GM21576 (cell line): ENCODE results near the gene GALNT15.

ENCODE experiments used
- ATAC-seq: cut with Tn5 transposase; IDR thresholded peaks from one replicate; pipeline ENCODE4 v1.9.1; 2021; ENCODE audit warnings: mild to moderate bottlenecking, moderate library complexity; ENCODE audit not compliant: unreplicated experiment

GALNT15 gene

DNA sequence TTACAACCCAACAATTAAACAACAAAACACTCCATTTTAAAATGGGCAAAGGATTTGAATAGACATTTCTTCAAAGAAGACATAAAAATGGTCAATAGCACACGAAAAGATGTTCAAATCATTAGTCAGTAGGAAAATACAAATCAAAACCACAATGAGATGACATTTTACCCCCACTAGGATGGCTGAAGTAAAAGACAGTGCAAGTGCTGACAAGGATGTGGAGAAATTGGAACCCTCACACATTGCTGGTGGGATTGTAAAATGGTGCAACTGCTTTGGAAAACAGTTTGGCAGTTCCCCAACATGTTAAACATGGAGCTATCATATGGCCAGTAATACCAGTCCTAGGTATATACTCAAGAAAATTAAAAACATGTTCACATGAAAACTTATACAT lies 11.6 kb downstream of the GALNT15 start:
- no peak for ATAC-seq

DNA sequence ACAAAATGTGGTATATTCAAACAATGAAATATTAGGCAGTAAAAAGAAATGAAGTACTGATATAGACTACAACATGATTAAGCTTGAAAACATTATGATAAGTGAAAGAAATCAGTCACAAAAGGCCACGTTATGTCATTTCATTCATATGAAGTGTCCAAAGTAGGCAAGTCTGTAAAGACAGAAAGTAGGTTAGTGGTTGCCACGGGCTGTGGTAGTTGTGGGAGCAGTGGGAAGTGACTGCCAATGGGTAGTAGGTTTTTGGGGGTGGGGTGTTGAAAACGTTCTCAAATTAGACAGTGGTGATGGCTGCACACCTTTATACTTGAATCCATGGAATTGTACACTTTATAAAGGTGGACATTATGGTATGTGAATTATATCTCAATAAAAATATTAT lies 12.1 kb downstream of the GALNT15 start:
- no peak for ATAC-seq

DNA sequence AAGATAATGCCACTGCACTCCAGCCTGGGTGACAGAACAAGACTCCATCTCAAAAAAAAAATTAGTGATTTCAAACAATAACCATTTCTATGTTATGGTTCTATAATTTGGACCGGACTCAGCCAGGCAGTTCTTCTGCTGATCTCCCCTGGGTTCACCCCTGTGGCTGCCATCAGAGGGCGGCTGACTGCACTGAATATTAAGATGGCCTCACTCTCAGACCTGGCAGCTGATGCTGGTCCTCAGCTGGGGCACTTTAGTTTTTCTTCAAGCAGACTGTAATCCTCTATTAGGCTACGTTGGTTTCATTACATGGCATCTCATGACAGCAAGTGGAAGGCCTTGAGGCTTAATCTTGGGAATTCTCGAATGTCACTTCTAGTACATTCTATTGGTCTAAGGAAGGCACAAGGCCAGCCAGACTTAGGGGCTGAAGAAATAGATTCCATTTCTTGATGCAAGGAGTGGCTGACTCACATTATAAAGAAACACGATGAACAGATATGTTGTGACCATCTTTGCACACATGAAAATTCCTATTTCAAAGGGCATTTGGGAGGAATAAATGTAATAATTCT lies 12.8 kb downstream of the GALNT15 start:
- ATAC-seq, result no peak

DNA sequence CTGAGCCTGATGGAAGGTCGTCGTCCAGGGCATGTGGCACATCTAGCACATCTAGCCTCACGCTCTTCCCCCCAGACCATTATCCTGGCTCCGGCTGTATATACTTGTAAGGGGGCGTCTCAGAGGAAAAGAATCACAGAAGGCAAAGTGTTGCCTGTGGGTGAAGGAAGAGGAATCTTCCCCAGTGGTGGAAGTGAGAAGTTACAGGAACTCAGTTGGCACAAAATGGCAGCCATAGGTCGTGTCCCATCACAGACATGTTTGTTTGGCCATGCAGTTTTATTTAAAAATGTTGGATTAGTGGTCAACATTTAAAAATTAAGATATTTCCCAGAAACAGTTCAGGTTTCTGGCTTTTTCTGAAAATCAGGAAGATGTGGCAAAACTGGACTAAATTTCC lies 13.6 kb downstream of the GALNT15 start:
- ATAC-seq, result no peak

DNA sequence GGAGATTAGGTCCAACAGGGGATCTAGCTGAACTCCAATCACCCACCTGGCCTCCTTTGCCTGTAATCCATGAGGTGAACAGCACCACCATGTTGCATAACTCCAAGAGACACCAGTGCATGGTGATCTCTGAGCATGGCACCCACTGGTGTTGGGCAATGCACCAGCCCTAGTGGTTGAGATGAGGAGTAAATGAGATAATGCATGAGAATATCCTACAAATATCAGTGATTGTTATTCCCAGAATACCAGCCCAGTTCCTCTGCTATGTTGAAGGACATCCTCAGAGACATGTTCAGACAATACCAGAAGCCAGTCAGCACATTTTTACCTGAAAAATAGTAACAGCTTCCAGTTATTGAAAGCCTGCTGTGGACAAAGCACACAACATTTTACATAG lies 14.7 kb downstream of the GALNT15 start:
- no peak for ATAC-seq

- no peak for ATAC-seq
These were observed 16.2 kb downstream of the GALNT15 start for GRCh38 chr3:16190704-16191103.

- ATAC-seq, result no peak
These were observed 17.1 kb downstream of the GALNT15 start for GRCh38 chr3:16191591-16191990.

- ATAC-seq, result no peak
These were observed 17.8 kb downstream of the GALNT15 start for GRCh38 chr3:16192176-16192811.

DNA sequence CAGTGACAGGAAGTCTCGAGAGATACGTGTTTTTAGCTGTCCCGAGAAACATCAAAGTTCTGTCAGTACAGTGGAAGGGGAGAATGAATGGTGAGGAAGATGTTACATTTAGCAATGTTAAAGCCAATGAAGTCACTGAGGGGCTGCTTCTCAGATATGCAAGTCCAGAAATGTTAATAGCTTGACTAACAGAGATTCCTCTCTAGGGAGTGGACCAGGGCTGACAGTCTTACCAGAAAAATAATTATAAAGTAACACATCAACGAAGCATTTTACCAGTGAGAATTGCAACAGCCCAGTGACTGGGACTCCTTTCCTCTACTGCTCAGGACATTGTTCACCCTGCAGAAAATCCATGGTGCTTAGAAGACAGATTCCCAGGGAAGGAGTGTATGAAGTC lies 23.9 kb downstream of the GALNT15 start:
- no peak for ATAC-seq

DNA sequence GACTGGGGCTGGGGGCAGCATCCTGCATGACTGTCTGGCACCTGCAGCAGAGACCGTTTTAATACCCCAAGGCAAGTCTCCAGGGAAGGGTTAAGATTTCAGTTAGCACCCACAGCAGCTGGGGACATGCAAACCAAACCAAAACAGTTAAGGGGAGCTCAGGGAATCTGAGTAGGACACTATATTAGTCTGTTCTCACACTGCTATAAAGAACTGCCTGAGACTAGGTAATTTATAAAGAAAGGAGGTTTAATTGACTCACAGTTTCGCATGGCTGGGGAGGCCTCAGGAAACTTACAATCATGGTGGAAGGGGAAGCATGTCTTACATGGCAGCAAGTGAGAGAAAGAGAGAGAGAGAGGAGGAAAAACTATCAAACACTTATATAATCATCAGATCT lies 25.3 kb downstream of the GALNT15 start:
- no peak for ATAC-seq

GRCh38 chr3:16200411-16200810 lies 25.9 kb downstream of the GALNT15 start:
- ATAC-seq, result no peak

GRCh38 chr3:16203031-16203430 lies 28.6 kb downstream of the GALNT15 start:
- no peak for ATAC-seq

GRCh38 chr3:16203671-16204629 lies 29.5 kb downstream of the GALNT15 start:
- no peak for ATAC-seq

- ATAC-seq, result no peak
These were observed 30.3 kb downstream of the GALNT15 start for GRCh38 chr3:16204751-16205150.

DNA sequence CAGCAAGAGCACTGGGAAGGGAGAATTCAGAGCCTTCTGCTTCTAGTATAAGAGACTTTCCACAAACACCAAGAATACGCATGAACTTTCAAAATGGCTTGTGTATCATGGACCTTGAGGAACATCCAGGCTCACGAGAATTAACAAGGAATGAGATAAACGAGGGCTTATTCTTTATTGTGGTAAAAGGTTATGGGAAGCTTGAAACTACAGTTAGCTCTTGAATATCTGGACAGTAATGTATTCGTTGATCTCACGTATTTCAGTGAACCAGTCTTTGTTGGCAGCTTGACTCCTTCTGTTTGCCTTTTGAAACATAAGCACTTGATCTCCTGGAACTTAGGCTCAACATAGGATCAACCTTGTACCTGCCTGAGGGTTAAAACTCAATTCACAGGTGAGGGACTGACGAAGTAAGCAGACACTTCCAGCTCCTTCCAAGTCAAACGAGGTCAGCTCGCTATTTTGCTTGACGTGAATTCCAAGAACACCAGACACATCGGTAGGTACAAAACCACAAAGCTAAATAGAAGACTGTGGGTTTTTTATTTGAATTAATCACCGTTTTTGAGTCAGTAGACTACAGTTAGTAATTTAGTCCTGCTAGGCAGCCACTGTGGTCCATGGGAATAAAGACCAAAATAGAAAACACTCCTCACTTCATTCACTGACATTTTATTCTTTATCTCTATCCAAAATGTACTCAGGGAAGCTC lies 30.8 kb downstream of the GALNT15 start:
- ATAC-seq, result no peak

DNA sequence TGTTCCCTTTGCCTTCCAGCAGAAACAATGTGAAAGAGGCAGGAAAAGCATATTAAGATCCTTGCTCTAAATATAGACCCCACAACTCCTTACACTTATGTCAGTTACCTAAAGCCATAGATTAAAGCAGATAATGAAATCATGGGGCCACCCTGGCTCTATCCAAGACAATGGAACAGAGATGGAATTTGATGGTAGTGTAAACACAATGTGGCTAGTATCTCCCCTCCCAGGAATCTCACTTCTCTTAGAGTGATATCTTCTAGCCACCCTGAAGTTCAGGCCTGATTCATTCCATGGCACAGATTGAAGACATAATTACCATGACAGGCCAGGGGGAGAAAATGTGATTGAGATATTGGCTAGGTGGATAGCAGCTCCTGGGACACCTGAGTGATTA lies 32.6 kb downstream of the GALNT15 start:
- ATAC-seq, result no peak

DNA sequence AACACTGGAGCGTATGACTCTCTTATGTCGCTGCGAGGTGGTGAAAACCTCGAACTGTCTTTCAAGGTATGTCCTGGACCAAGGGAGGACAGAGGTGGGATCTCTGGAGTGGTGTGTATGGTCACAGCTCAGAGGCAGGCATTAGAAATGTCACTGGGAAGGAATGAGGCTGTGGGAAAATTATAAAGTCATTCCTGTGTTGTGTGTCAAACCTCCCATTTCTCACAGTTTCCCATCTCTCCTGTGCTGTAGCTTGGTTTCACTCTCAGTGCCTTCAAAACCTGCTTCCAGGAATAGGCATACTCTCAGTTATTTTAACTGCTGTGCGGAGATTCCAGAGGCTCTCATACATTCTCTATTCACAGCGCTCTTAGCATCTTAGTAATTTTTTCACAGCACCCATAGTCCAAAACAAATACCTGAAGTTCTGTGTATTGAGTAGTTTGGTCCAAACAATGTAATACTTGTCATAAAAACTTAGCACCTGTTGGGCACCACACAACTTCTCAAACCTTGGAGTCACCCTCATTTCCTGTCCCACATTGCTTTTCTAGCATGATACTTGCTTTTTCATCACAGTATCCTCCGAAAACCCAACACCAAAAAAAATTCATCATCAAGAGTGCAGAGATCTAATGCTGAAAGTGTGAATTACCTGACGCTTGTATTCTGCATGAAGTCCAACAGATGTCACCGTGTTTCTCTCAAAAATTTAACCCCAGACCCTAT lies 36.9 kb downstream of the GALNT15 start:
- ATAC-seq, result no peak

DNA sequence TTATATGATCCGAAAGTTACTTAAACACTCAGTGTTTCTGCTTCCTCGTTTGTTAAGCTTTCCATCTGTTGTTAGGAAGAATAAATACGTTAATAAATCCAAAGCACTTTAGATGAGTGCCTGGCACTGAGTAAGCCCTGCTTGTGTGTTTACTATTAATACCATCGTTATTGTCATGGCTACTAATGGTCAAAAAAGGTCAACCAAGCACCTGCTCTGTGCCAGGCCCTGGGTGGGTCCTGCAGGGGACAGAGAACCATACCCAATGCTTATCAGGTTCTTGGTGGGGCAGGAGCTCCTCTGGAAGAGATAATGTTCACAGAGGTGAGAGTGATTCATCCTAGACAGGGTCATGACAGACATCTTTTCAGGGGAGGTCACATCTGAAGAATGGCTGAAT lies 39.9 kb downstream of the GALNT15 start:
- ATAC-seq, result no peak

GRCh38 chr3:16216373-16216935 lies 42.0 kb downstream of the GALNT15 start:
- ATAC-seq, result no peak

DNA sequence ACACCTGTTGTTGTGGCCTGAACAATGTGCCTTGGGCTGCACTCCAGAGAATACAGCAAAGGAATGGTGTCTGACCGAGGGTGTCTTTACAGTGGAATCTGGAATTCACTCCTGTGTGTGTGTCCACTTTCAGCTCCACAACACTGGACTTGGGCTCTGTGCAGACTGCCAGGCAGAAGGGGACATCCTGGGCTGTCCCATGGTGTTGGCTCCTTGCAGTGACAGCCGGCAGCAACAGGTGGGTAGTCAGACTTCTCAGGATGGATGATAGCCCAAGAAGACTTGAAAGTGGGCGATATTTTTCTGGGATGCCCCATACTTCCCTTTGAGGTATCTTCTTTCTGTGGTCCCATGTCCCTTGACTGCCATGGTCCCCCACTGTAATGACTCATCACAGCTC lies 45.3 kb downstream of the GALNT15 start:
- no peak for ATAC-seq
